Osteocyte (in vitro differentiated cells): ENCODE results near the gene CIAPIN1. TPM values are rescaled to one million over a fixed set of nuclear protein-coding genes. Genes with fewer than 3 reads are reported as not detected.

ENCODE experiments used
- DNase-seq: peaks from one replicate; pipeline ENCODE4 v3.0.0; 2021; ENCODE audit warnings: mixed read lengths; ENCODE audit not compliant: unreplicated experiment; ENCODE audit errors: extremely low spot score
- H3K27ac Mint-ChIP-seq: one replicate; pipeline ENCODE4 v1.8.0; 2021; ENCODE audit warnings: mild to moderate bottlenecking, mixed read lengths; ENCODE audit not compliant: unreplicated experiment
- H3K27me3 Mint-ChIP-seq: one replicate; pipeline ENCODE4 v1.8.0; 2021; ENCODE audit warnings: mixed read lengths; ENCODE audit not compliant: unreplicated experiment
- H3K36me3 Mint-ChIP-seq: one replicate; pipeline ENCODE4 v1.8.0; 2021; ENCODE audit warnings: mixed read lengths; ENCODE audit not compliant: unreplicated experiment
- H3K4me1 Mint-ChIP-seq: one replicate; pipeline ENCODE4 v1.8.0; 2021; ENCODE audit warnings: mixed read lengths; ENCODE audit not compliant: unreplicated experiment
- H3K4me3 Mint-ChIP-seq: one replicate; pipeline ENCODE4 v1.8.0; 2021; ENCODE audit warnings: mild to moderate bottlenecking, moderate library complexity, mixed read lengths; ENCODE audit not compliant: unreplicated experiment
- H3K9me3 Mint-ChIP-seq: one replicate; pipeline ENCODE4 v1.8.0; 2021; ENCODE audit warnings: mixed read lengths; ENCODE audit not compliant: unreplicated experiment
- CTCF ChIP-seq: fragments of 200-600 bp; sonication (generic); IDR thresholded peaks from 2 replicates; pipeline ENCODE4 v1.5.0; 2021; ENCODE audit warnings: antibody characterized with exemption, mild to moderate bottlenecking, moderate library complexity
- total RNA-seq: library from RNA; stranded (reverse); gene quantifications from 2 replicates; pipeline ENCODE4 v1.2.1, GENCODE V29; 2021

Gene CIAPIN1
- total RNA-seq, 1 donor from 2014 or later = 52.2 TPM

- TF ChIP-seq CTCF = no peak
- DNase-seq = no peak
- no peak overlapping the region for H3K27ac Mint-ChIP-seq
- H3K4me1 Mint-ChIP-seq = no peaks in the 10 kb centered on the region
- no peaks in the 10 kb centered on the region for H3K9me3 Mint-ChIP-seq
- H3K36me3 Mint-ChIP-seq = no peaks in the 10 kb centered on the region
- peaks cover 54% of the 10 kb centered on the region for H3K27me3 Mint-ChIP-seq
- H3K4me3 Mint-ChIP-seq = no peak overlapping the region
Measured at GRCh38 chr16:57396786-57397185, 50.4 kb downstream of the CIAPIN1 start.

- peaks cover 60% of the 10 kb centered on the region for H3K27me3 Mint-ChIP-seq
- no peaks in the 10 kb centered on the region for H3K9me3 Mint-ChIP-seq
- no peak for DNase-seq
- no peak overlapping the region for H3K27ac Mint-ChIP-seq
- peaks cover 2% of the 10 kb centered on the region for H3K4me1 Mint-ChIP-seq
- no peak overlapping the region for H3K4me3 Mint-ChIP-seq
- H3K36me3 Mint-ChIP-seq = no peaks in the 10 kb centered on the region
- no peak for TF ChIP-seq CTCF
Measured at GRCh38 chr16:57395026-57395425, 52.2 kb downstream of the CIAPIN1 start.

- Mint-ChIP-seq H3K9me3 (no peaks in the 10 kb centered on the region), H3K27me3 (peaks cover 60% of the 10 kb centered on the region), H3K36me3 (no peaks in the 10 kb centered on the region), H3K4me3 (no peak overlapping the region), H3K27ac (no peak overlapping the region), H3K4me1 (peaks cover 2% of the 10 kb centered on the region)
- no peak for TF ChIP-seq CTCF
- no peak for DNase-seq
Measured at GRCh38 chr16:57394444-57394843, 52.7 kb downstream of the CIAPIN1 start.

DNA sequence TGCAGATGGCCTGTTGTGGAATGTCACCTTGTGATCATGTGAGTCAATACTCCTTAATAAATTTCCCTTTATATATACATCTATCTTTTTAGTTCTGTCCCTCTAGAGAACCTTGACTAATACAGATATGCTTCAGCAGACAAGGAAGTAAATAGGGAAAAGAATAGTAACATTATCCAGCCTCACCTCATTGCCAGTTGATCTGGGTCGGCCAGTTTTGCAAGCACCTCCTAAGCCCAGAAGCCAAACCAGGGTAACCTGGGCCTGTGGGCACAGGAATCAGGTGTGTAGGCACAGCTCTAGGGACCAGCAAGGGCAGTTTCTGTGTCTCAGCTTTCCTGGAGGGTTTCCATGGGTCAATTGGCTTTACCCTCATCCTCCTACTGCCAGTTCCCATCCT lies 54.5 kb downstream of the CIAPIN1 start:
- Mint-ChIP-seq H3K9me3 (no peaks in the 10 kb centered on the region), H3K4me3 (no peak overlapping the region), H3K4me1 (peaks cover 8% of the 10 kb centered on the region), H3K36me3 (no peaks in the 10 kb centered on the region), H3K27ac (no peak overlapping the region), H3K27me3 (peaks cover 50% of the 10 kb centered on the region)
- DNase-seq = no peak
- TF ChIP-seq CTCF = no peak

GRCh38 chr16:57391708-57392107 lies 55.5 kb downstream of the CIAPIN1 start:
- peaks cover 42% of the 10 kb centered on the region for H3K27me3 Mint-ChIP-seq

More at GRCh38 chr16:57391708-57392107, 55.5 kb downstream of the CIAPIN1 start:
- H3K4me1 Mint-ChIP-seq = peaks cover 16% of the 10 kb centered on the region
- H3K9me3 Mint-ChIP-seq = no peaks in the 10 kb centered on the region
- no peak overlapping the region for H3K4me3 Mint-ChIP-seq
- DNase-seq = no peak
- H3K36me3 Mint-ChIP-seq = no peaks in the 10 kb centered on the region
- H3K27ac Mint-ChIP-seq = no peak overlapping the region
- TF ChIP-seq CTCF = no peak
